ENCODE measurements around the gene COL12A1.
"Not testable (repeated sequence)": the region's sequence is repeated elsewhere in the genome, so short reads cannot be mapped to it uniquely, and the experiment has no call there.

COL12A1 gene

DNA sequence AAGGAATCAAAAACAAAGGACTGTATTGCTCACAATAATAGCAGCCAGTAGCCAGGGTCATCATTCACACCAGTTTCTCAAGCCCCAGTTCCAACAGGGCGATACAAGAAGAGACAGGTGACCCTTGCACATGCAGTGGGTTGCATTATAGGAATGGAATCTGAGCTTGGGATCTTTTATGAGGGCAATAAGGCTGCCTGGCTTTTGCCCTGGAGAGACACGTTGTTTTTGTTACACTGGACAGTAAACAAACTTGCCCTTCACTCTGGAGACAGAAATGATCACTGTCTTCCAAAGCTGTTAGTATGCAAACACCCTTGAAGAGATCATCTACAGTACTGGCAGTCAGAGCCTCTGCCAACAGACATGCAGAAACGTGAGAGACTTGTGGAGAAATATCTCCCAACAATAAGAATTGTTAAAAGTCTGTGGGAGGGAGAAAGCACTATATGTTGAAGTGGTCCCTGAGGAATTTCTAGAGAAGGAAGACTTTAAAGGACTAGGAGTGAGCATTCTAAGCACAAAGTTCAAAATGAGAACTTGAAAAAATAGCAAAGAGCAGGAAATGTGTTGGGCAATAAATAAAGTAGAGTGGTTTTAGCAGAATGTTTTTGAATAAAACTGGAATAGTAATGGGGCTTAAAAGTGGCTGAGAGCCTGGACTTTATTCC lies 6.2 kb upstream of the COL12A1 start:
- no peak for DNase-seq (ENCODE audit: low read depth in 2 of 2)

GRCh38 chr6:75210885-75211739 lies 5.3 kb upstream of the COL12A1 start:
- DNase-seq (ENCODE audit: low read depth in 2 of 2) = no peak

DNA sequence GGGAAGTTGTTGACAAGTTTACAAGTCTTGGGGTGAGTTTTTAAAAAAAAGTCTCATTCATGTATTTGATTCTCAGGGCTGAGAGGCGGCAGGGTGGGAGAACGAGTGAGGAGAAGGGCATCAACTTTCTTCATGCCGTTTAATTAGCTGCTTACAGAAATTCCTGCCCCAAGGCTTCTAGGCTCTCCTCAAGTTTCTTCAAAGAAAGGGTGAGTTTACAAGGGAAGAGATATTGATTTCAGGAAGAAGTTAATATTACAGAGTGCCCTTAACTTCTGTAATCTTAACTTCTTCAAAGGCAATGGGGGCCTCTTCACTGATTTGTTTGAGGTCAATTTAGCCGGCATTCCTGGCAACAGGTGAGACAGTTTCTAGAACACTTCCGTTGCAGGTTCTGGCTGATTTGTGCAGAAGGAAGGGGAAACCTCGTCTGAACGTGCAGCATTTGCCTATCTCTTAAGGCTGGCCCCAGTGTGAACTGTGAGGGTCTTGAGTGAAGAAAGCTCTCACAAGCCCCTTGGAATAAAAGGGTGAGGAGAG lies 3.4 kb upstream of the COL12A1 start:
- DNase-seq (ENCODE audit: low read depth in 2 of 2) = no peak

GRCh38 chr6:75208298-75209183 lies 2.7 kb upstream of the COL12A1 start:
- peak; percentile 74 to 83 for DNase-seq (ENCODE audit: low read depth in 2 of 2)

GRCh38 chr6:75206576-75207342 lies 906 bp upstream of the COL12A1 start:
- DNase-seq (ENCODE audit: low read depth in 2 of 2) = no peak

- DNase-seq (ENCODE audit: low read depth in 2 of 2) = no peak
These were observed 686 bp downstream of the COL12A1 start for GRCh38 chr6:75204959-75205775.

DNA sequence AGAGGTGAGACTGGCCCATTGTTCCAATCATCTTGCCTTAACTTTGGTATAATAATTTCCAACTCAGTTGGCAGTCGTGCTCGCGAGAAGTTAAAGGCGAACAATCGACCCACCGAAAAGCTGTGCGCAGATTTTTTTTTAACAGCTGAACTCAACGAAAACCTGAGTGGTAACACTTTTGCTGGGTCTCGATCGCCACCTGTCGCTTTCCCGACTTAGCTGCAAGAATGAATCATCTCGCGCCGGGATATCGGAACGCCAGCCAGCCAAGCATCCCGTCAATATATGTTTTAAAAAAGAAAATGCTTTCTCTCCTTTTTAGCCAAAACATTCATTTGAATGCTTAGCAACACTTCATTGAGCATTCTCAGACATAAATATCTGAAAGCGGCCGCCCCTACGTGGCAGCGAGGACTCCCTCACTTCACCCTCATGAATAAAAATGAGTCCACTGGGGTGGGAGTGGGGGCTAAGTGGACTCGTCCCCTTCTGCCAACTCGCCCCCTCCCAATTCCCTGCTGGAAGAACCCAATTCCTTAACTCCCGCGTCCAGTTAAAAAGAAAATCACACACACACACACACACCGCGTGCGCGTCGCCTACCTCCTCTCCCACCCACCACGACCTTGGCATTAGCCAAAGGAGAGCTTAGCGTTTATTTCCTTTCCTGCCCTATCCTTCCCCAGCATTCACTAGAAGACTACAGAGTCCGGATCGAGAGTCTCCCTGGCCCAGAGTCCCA lies 1.5 kb downstream of the COL12A1 start:
- no peak for DNase-seq (ENCODE audit: low read depth in 2 of 2)

- no peak for DNase-seq (ENCODE audit: low read depth in 2 of 2)
These were observed 2.1 kb downstream of the COL12A1 start for GRCh38 chr6:75203721-75204120.

DNA sequence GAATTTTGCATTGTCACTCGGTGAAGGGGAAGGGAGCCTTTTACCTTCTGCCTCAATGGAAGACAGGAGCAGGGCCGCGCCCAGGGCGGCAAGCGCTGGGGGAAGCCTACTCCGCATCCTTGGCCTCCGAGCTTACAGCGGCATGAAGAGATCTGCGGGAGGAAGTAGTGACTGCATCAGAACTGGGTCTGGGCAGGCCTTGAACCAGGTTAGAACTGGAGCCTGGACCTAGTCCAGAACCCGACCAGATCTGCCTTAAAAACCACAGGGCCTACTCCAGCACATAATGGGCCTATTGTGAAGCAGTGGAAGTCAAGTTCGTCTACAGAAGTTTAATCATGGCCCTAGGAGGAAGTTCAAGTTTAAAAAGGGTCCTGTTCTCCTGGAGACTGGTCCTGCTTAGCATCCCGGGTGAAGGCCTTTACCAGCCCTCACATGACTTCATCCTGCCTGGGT lies 3.1 kb downstream of the COL12A1 start:
- no peak for DNase-seq (ENCODE audit: low read depth in 2 of 2)

GRCh38 chr6:75201901-75202672 lies 3.8 kb downstream of the COL12A1 start:
- DNase-seq (ENCODE audit: low read depth in 2 of 2) = no peak

GRCh38 chr6:75201021-75201420 lies 4.8 kb downstream of the COL12A1 start:
- DNase-seq (ENCODE audit: low read depth in 2 of 2) = no peak

DNA sequence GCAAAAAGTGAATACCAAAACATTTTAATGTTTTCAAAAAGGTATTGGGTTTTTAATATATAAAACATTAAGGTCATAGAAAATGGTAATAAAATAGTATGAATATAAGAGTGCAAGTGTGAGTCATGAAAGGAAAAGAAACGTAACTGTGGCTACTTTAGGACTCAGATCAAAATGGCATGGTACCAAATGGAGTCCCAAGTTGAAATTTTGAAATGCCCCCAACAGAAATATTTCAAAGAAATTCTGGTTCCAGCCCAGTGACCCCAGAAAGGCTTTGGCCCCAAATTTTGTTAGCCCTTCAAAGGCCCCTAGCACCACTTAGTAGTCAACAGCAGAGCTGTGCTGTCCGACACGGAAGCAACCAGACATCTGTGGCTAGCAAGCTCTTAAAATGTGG lies 6.0 kb downstream of the COL12A1 start:
- no peak for DNase-seq (ENCODE audit: low read depth in 2 of 2)

DNA sequence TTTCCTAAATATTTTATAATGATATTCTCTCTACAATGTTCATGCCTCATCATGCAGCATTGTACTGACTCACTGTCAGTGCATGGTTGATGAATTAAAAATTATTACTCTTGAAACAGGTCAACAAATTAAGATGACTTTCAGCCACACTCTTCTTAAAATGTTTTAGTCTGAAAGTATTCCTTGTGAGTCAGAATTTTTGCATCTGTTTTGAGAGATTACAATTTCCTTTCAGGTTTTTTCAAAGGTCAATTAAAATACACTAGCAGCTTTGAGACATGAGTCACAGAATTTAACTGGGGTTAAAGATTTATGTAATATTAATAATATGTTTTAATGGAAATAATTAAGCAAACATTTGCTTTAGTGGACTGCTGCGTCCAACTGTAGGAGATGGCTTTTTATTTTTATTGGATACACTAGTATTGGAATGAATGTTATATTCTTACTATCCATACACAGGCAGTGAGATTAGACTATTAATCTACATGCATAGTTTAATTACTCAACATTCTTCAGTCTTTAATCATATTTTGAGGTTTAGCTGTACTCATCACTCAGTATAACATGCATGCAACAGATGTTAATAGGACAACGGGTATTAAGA lies 9.7 kb downstream of the COL12A1 start:
- no peak for DNase-seq (ENCODE audit: low read depth in 2 of 2)

GRCh38 chr6:75188221-75188925 lies 17.5 kb downstream of the COL12A1 start:
- no peak for DNase-seq (ENCODE audit: low read depth in 2 of 2)

DNA sequence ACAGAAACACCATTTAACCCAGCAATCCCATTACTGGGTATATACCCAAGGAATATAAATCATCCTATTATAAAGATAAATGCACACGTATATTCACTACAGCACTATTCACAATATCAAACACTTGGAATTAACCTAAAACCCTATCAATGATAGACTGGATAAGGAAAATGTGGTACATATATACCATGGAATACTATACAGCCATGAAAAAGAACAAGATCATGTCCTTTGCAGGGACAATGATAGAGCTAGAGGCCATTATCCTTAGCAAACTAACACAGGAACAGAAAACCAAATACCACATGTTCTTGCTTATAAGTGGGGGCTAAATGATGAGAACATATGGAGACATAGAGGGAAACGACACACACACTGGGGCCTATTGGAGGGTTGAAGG lies 19.3 kb downstream of the COL12A1 start:
- DNase-seq (ENCODE audit: low read depth in 2 of 2) = not testable (repeated sequence)

DNA sequence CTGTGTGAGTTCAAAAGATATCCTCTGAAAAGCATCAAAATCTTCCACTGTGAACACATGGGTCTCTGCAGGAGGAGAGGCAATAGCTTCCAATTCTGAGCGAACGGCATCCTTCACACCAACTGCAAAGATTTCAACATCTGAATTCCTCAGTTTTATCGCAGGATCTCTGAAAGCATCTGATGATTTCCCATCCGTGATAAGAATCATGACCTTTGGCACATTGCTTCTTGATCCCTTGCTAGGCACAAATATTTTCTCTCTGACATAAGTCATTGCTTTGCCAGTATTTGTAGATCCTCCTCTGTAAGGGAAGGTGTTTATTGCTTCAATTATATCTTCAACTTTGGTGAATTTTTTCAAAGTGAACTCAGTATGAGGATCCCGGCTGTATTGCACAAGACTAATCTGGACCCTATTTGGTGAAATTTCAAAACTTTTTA lies 22.7 kb downstream of the COL12A1 start:
- no peak for DNase-seq (ENCODE audit: low read depth in 2 of 2)

DNA sequence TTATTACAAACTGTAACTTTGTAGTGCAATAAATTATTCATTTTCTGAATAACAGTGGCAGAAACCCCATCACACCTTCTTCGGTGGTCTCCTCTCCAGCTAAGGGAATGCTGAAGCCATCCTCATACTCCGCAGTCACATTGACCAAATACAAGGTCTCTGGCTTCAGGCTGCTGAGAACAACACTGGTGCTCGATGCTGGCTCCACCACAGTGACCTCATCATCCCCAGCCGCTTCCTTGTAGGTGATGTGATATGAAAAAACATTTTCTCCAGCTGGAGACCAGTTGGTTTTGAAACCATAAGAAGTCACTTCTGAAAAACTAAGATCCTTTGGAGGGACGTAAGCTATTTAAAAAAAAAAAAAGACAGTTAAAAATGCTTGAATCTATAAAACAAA lies 25.0 kb downstream of the COL12A1 start:
- no peak for DNase-seq (ENCODE audit: low read depth in 2 of 2)

- no peak for DNase-seq (ENCODE audit: low read depth in 2 of 2)
These were observed 27.1 kb downstream of the COL12A1 start for GRCh38 chr6:75178757-75179156.
